IMR-90 (cell line): ENCODE results near the gene KRT6A. TPM values are rescaled to one million over a fixed set of nuclear protein-coding genes. Genes with fewer than 3 reads are reported as not detected.

Source experiments
- ATAC-seq: fragments of 200-7000 bp; cut with Tn5 transposase; 2 replicates; pipeline ENCODE4 v1.9.1; 2020; ENCODE audit warnings: low read depth, mild to moderate bottlenecking, moderate library complexity
- BruUV-seq: library from RNA; stranded (reverse); fragments of 400-500 nt; replicated peaks from 2 replicates; lab custom pipeline; 2021; lab: Mats Ljungman, UMichigan
- CTCF ChIA-PET: fragments of 300-600 bp; formaldehyde crosslinking; extraction: SDS; loops from one replicate; lab custom pipeline; 2021; ENCODE audit warnings: antibody characterized with exemption; lab: Yijun Ruan, JAX
- POLR2A ChIA-PET: fragments of 300-600 bp; sonication (Branson Sonifier 250); formaldehyde crosslinking; loops from one replicate; lab custom pipeline; 2022; ENCODE audit warnings: antibody characterized with exemption; ENCODE audit not compliant: unreplicated experiment; lab: Charles Lee
- DNase-seq: peaks from one replicate; pipeline ENCODE4 v3.0.0; 2013
- H2AFZ ChIP-seq: replicated peaks from 2 replicates; pipeline ENCODE3; 2013; ENCODE audit warnings: low read length, mild to moderate bottlenecking; ENCODE audit not compliant: poor library complexity
- H2AK5ac ChIP-seq: 2 replicates; pipeline ENCODE4 v1.6.1; 2013; ENCODE audit warnings: low read depth, low read length, inconsistent platforms
- H2AK9ac ChIP-seq: replicated peaks from 2 replicates; pipeline ENCODE3; 2013; ENCODE audit warnings: mild to moderate bottlenecking, low read depth, low read length, moderate library complexity; ENCODE audit not compliant: poor library complexity
- H2BK120ac ChIP-seq: 2 replicates; pipeline ENCODE4 v1.6.1; 2013; ENCODE audit warnings: low read depth, low read length, inconsistent platforms
- H2BK15ac ChIP-seq: 3 replicates; pipeline ENCODE4 v1.6.1; 2013; ENCODE audit warnings: low read depth, low read length, inconsistent platforms
- H2BK20ac ChIP-seq: 2 replicates; pipeline ENCODE4 v1.6.1; 2013; ENCODE audit warnings: low read depth, mild to moderate bottlenecking, inconsistent platforms, low read length, moderate library complexity
- H2BK5ac ChIP-seq: 2 replicates; pipeline ENCODE4 v1.6.1; 2013; ENCODE audit warnings: mild to moderate bottlenecking, low read depth, low read length, inconsistent platforms; ENCODE audit not compliant: poor library complexity, severe bottlenecking
- H3K14ac ChIP-seq: replicated peaks from 2 replicates; pipeline ENCODE4 v1.6.1; 2013; ENCODE audit warnings: low read depth, low read length, inconsistent platforms
- H3K18ac ChIP-seq: 2 replicates; pipeline ENCODE4 v1.6.1; 2013; ENCODE audit warnings: low read depth, low read length, control low read depth
- H3K23ac ChIP-seq: 2 replicates; pipeline ENCODE4 v1.6.1; 2013; ENCODE audit warnings: low read depth, low read length, inconsistent platforms
- H3K27ac ChIP-seq: 2 replicates; pipeline ENCODE4 v1.5.1; 2013; ENCODE audit warnings: mild to moderate bottlenecking, control low read depth, low read length; ENCODE audit not compliant: insufficient read depth
- H3K27me3 ChIP-seq: 2 replicates; pipeline ENCODE4 v1.6.1; 2013; ENCODE audit warnings: low read length; ENCODE audit not compliant: control insufficient read depth, insufficient read depth
- H3K36me3 ChIP-seq: 2 replicates; pipeline ENCODE4 v1.6.1; 2013; ENCODE audit warnings: low read length, mixed read lengths; ENCODE audit not compliant: control insufficient read depth, insufficient read depth
- H3K4ac ChIP-seq: 2 replicates; pipeline ENCODE4 v1.6.1; 2013; ENCODE audit warnings: low read depth, low read length, inconsistent platforms
- H3K4me1 ChIP-seq: 2 replicates; pipeline ENCODE4 v1.6.1; 2013; ENCODE audit warnings: low read length, mixed read lengths; ENCODE audit not compliant: control insufficient read depth, insufficient read depth
- H3K4me2 ChIP-seq: 2 replicates; pipeline ENCODE4 v1.6.1; 2013; ENCODE audit warnings: low read depth, mild to moderate bottlenecking, control low read depth, low read length, moderate library complexity
- H3K4me3 ChIP-seq: 2 replicates; pipeline ENCODE4 v1.5.1; 2013; ENCODE audit warnings: low read depth, mild to moderate bottlenecking, control low read depth, low read length, moderate library complexity; ENCODE audit not compliant: insufficient read depth
- H3K56ac ChIP-seq: 2 replicates; pipeline ENCODE4 v1.6.1; 2013; ENCODE audit warnings: low read length, inconsistent platforms; ENCODE audit not compliant: insufficient read depth; ENCODE audit errors: extremely low read depth
- H3K79me1 ChIP-seq, 2 experiments: 2 replicates each; pipeline ENCODE4 v1.6.1; 2013; ENCODE audit warnings: low read length in 2 of 2, inconsistent platforms in 1 of 2, low read depth in 1 of 2
- H3K9ac ChIP-seq: 2 replicates; pipeline ENCODE4 v1.6.1; 2013; ENCODE audit warnings: low read depth, low read length, control low read depth
- H3K9me1 ChIP-seq: 2 replicates; pipeline ENCODE4 v1.6.1; 2013; ENCODE audit warnings: low read length, inconsistent platforms; ENCODE audit not compliant: insufficient read depth
- H3K9me3 ChIP-seq: 2 replicates; pipeline ENCODE4 v1.6.1; 2013; ENCODE audit warnings: low read length; ENCODE audit not compliant: control insufficient read depth, insufficient read depth
- H4K20me1 ChIP-seq: 2 replicates; pipeline ENCODE4 v1.6.1; 2013; ENCODE audit warnings: low read length, inconsistent platforms; ENCODE audit not compliant: insufficient read depth
- H4K5ac ChIP-seq: 2 replicates; pipeline ENCODE4 v1.6.1; 2013; ENCODE audit warnings: mild to moderate bottlenecking, low read depth, low read length, control low read depth
- H4K8ac ChIP-seq, 2 experiments: 2 replicates each; pipeline ENCODE4 v1.6.1; 2013; ENCODE audit warnings: low read depth in 2 of 2, low read length in 2 of 2, control low read depth in 1 of 2, inconsistent platforms in 1 of 2
- H4K91ac ChIP-seq: 2 replicates; pipeline ENCODE4 v1.6.1; 2013; ENCODE audit warnings: low read depth, low read length, inconsistent platforms; ENCODE audit not compliant: insufficient read depth
- BHLHE40 ChIP-seq: fragments of 150-350 bp; IDR thresholded peaks from 2 replicates; pipeline ENCODE4 v1.6.1; 2016; ENCODE audit warnings: mild to moderate bottlenecking, low read depth, low read length
- CEBPB ChIP-seq: IDR thresholded peaks from 2 replicates; pipeline ENCODE4 v1.6.1; 2012; ENCODE audit warnings: low read depth, low read length, improper control_type of control experiment
- CHD1 ChIP-seq: IDR thresholded peaks from 2 replicates; pipeline ENCODE4 v1.6.1; 2012; ENCODE audit warnings: low read depth, low read length, improper control_type of control experiment
- ELK1 ChIP-seq: fragments of 150-350 bp; IDR thresholded peaks from 2 replicates; pipeline ENCODE4 v1.6.1; 2016; ENCODE audit warnings: low read depth, mild to moderate bottlenecking, low read length, moderate library complexity, borderline replicate concordance
- FOS ChIP-seq: fragments of 150-350 bp; IDR thresholded peaks from 2 replicates; pipeline ENCODE4 v1.6.1; 2016; ENCODE audit warnings: low read depth, low read length
- MAZ ChIP-seq: IDR thresholded peaks from 2 replicates; pipeline ENCODE4 v1.6.1; 2012; ENCODE audit warnings: low read depth, mild to moderate bottlenecking, low read length, improper control_type of control experiment, moderate library complexity, borderline replicate concordance
- MXI1 ChIP-seq: IDR thresholded peaks from 2 replicates; pipeline ENCODE4 v1.6.1; 2012; ENCODE audit warnings: low read depth, mild to moderate bottlenecking, low read length, moderate library complexity, borderline replicate concordance
- NFE2L2 ChIP-seq: fragments of 150-350 bp; IDR thresholded peaks from 2 replicates; pipeline ENCODE4 v1.6.1; 2016; ENCODE audit warnings: low read depth, mild to moderate bottlenecking, low read length
- POLR2A ChIP-seq: IDR thresholded peaks from 2 replicates; pipeline ENCODE4 v1.6.1; 2012; ENCODE audit warnings: mild to moderate bottlenecking, low read depth, low read length
- RAD21 ChIP-seq: IDR thresholded peaks from 2 replicates; pipeline ENCODE4 v1.6.1; 2012; ENCODE audit warnings: low read length, improper control_type of control experiment
- RCOR1 ChIP-seq: IDR thresholded peaks from 2 replicates; pipeline ENCODE4 v1.6.1; 2012; ENCODE audit warnings: mild to moderate bottlenecking, low read length, improper control_type of control experiment; ENCODE audit not compliant: insufficient replicate concordance
- SMC3 ChIP-seq: fragments of 150-350 bp; IDR thresholded peaks from 2 replicates; pipeline ENCODE4 v1.6.1; 2016; ENCODE audit warnings: low read depth, mild to moderate bottlenecking, antibody characterized with exemption, low read length, moderate library complexity
- USF2 ChIP-seq: fragments of 150-350 bp; IDR thresholded peaks from 2 replicates; pipeline ENCODE4 v1.6.1; 2017; ENCODE audit warnings: mild to moderate bottlenecking, antibody characterized with exemption, low read length, low read depth
- WGBS, 2 experiments: methylation state at CpG; one replicate each; pipeline versions ENCODE4 v1.1.5 to v1.1.7; 2013; ENCODE audit warnings: missing lambda C conversion rate in 2 of 2; ENCODE audit not compliant: insufficient read length in 1 of 2; ENCODE audit errors: extremely low coverage in 2 of 2; 5-methylcytosine and 5-hydroxymethylcytosine counted together
- dilution Hi-C: fragments of 300-500 bp; cut with HindIII; formaldehyde crosslinking; loops from one replicate; pipeline ENCODE4 v1.14.3; 2018; ENCODE audit warnings: low sequenced_read_pairs; ENCODE audit not compliant: unreplicated experiment
- in situ Hi-C: fragments of 300-500 bp; cut with MboI; formaldehyde crosslinking; loops from 3 replicates; pipeline ENCODE4 v1.14.3; 2019; ENCODE audit warnings: low sequenced_read_pairs, inconsistent platforms, mixed read lengths
- intact Hi-C: fragments of 100-400 bp; cut with micrococcal nuclease; formaldehyde crosslinking; loops from 2 replicates; pipeline ENCODE4 v1.10.0; 2022
- polyA plus RNA-seq, 3 experiments: library from polyadenylated mRNA; depleted of rRNA; stranded (reverse); fragments of >200 nt; gene quantifications; 2 replicates each; pipeline ENCODE4 v1.2.3, GENCODE V29; 2012; ENCODE audit warnings: low replicate concordance in 1 of 3
- total RNA-seq: library from RNA; depleted of rRNA; stranded (reverse); fragments of >200 nt; gene quantifications from 2 replicates; pipeline ENCODE4 v1.2.3, GENCODE V29; 2012

KRT6A gene
- total and polyA plus RNA-seq, 2 of the 4 experiments (the other 2 are of a cell fraction): not detected

- in situ Hi-C loops: no loop called here
- no TSS peak for BruUV-seq
- CTCF ChIA-PET: no interaction called here
- Histone ChIP-seq H4K5ac (no peak overlapping the region), H4K8ac (no peak overlapping the region), H3K9me3 (no peaks in the 10 kb centered on the region), H3K9ac (no peak overlapping the region), H3K23ac (no peak overlapping the region), H4K91ac (no peak overlapping the region), H3K18ac (no peak overlapping the region), H2BK120ac (no peak overlapping the region), H2BK15ac (no peak overlapping the region), H3K4me2 (no peak overlapping the region), H2AK5ac (no peak overlapping the region), H3K56ac (no peak overlapping the region), H2BK5ac (no peak overlapping the region), H4K20me1 (no peaks in the 10 kb centered on the region), H2BK20ac (no peak overlapping the region), H3K27ac (no peak overlapping the region), H3K79me1 (no peaks in the 10 kb centered on the region), H3K4ac (no peak overlapping the region), H2AK9ac (no peak overlapping the region), H2AFZ (no peak overlapping the region), H3K27me3 (peaks cover 10% of the 10 kb centered on the region), H3K36me3 (no peaks in the 10 kb centered on the region), H3K14ac (no peak overlapping the region), H3K9me1 (no peaks in the 10 kb centered on the region), H3K4me3 (no peak overlapping the region), H3K4me1 (no peaks in the 10 kb centered on the region; the same call in 1 of the 2 replicates)
- no CpG with 5 or more reads among the region's 3 CpGs for WGBS, 2 experiments
- TF ChIP-seq BHLHE40 (no peak), RCOR1 (no peak), POLR2A (no peak), SMC3 (no peak), RAD21 (no peak), NFE2L2 (no peak), FOS (no peak), MAZ (no peak), CHD1 (no peak), ELK1 (no peak), MXI1 (no peak), USF2 (no peak), CEBPB (no peak)
- dilution Hi-C loops: no loop called here
- intact Hi-C loops: no loop called here
- POLR2A ChIA-PET: no interaction called here
- no peak for ATAC-seq
- no peak for DNase-seq
These were observed 49.1 kb downstream of the KRT6A start for GRCh38 chr12:52443966-52444365.
